Osteoblast (primary cell): ENCODE measurements around the gene PDCD7. TPM values are rescaled to one million over a fixed set of nuclear protein-coding genes. Genes with fewer than 3 reads are reported as not detected.
"Not testable (repeated sequence)": the region's sequence is repeated elsewhere in the genome, so short reads cannot be mapped to it uniquely, and the experiment has no call there.

ENCODE experiments used
- DNase-seq: peaks from one replicate; pipeline ENCODE4 v3.0.0; 2011; ENCODE audit warnings: low spot score, mixed read lengths; ENCODE audit not compliant: insufficient read length; ENCODE audit errors: missing footprints
- H2AFZ ChIP-seq: 2 replicates; pipeline ENCODE4 v1.6.0; 2011; ENCODE audit warnings: mild to moderate bottlenecking, low read length
- H3K27ac ChIP-seq: 2 replicates; pipeline ENCODE4 v1.5.1; 2011; ENCODE audit warnings: mild to moderate bottlenecking, low read depth, low read length, moderate library complexity
- H3K27me3 ChIP-seq: 2 replicates; pipeline ENCODE4 v1.6.0; 2012; ENCODE audit warnings: mild to moderate bottlenecking, control low read depth, inconsistent platforms, low read length, moderate library complexity; ENCODE audit not compliant: insufficient read depth
- H3K36me3 ChIP-seq: 2 replicates; pipeline ENCODE4 v1.5.1; 2011; ENCODE audit warnings: mild to moderate bottlenecking, low read length, control low read depth, moderate library complexity; ENCODE audit not compliant: insufficient read depth
- H3K4me1 ChIP-seq: 2 replicates; pipeline ENCODE4 v1.5.1; 2011; ENCODE audit warnings: mild to moderate bottlenecking, low read length, control low read depth, moderate library complexity; ENCODE audit not compliant: insufficient read depth
- H3K4me2 ChIP-seq: 2 replicates; pipeline ENCODE4 v1.6.0; 2011; ENCODE audit warnings: mild to moderate bottlenecking, low read length; ENCODE audit not compliant: insufficient read depth
- H3K4me3 ChIP-seq: fragments of 200-600 bp; sonication (generic); 3 replicates; pipeline ENCODE4 v1.5.1; 2012; ENCODE audit warnings: mild to moderate bottlenecking, low read length, inconsistent platforms; ENCODE audit not compliant: insufficient read depth
- H3K79me2 ChIP-seq: 2 replicates; pipeline ENCODE4 v1.6.0; 2012; ENCODE audit warnings: mild to moderate bottlenecking, low read length, control low read depth, inconsistent platforms; ENCODE audit not compliant: insufficient read depth
- H3K9me3 ChIP-seq: 2 replicates; pipeline ENCODE4 v1.5.1; 2011; ENCODE audit warnings: low read depth, low read length, control low read depth
- H4K20me1 ChIP-seq: 2 replicates; pipeline ENCODE4 v1.6.0; 2012; ENCODE audit warnings: mild to moderate bottlenecking, low read length, control low read depth; ENCODE audit not compliant: insufficient read depth
- CTCF ChIP-seq: IDR thresholded peaks from 2 replicates; pipeline ENCODE4 v1.5.1; 2011; ENCODE audit warnings: mild to moderate bottlenecking, low read depth, low read length, moderate library complexity; ENCODE audit errors: extremely low read depth
- total RNA-seq: library from RNA; depleted of rRNA; stranded (reverse); fragments of >200 nt; gene quantifications from 2 replicates; pipeline ENCODE4 v1.2.3, GENCODE V29; 2012

Gene PDCD7
- total RNA-seq: 19.5 and 20.3 TPM in 2 replicates

GRCh38 chr15:65133548-65134200, at the start of gene PDCD7:
Gene PDCD7 (minus strand): TSS chr15:65133808. CDS start chr15:65133781, 27 bp downstream.
- Histone ChIP-seq H4K20me1 (peaks cover 17% of the 10 kb centered on the region), H3K4me3 (peak within 1 kb of the TSS; percentile 89), H2AFZ (peak within 1 kb of the TSS; percentile 100), H3K79me2 (peaks cover 41% of the 10 kb centered on the region), H3K27ac (peak within 1 kb of the TSS; percentile 59), H3K4me2 (peak within 1 kb of the TSS; percentile 96), H3K9me3 (no peaks in the 10 kb centered on the region), H3K27me3 (no peaks in the 10 kb centered on the region), H3K4me1 (peaks cover 10% of the 10 kb centered on the region), H3K36me3 (peaks cover 20% of the 10 kb centered on the region)
- no peak for TF ChIP-seq CTCF
- DNase-seq: peak; percentile 99

GRCh38 chr15:65182538-65182937, 48.9 kb upstream of the PDCD7 start:
- Histone ChIP-seq H3K27me3 (no peaks in the 10 kb centered on the region), H3K4me1 (peaks cover 3% of the 10 kb centered on the region), H3K4me3 (no peak overlapping the region), H3K36me3 (peaks cover 25% of the 10 kb centered on the region), H3K27ac (no peak overlapping the region), H3K79me2 (peaks cover 69% of the 10 kb centered on the region), H3K4me2 (peak overlapping the region; percentile 6), H3K9me3 (no peaks in the 10 kb centered on the region), H2AFZ (no peak overlapping the region), H4K20me1 (peaks cover 34% of the 10 kb centered on the region)
- DNase-seq: no peak
- TF ChIP-seq CTCF: no peak

GRCh38 chr15:65181582-65182353, 48.2 kb upstream of the PDCD7 start:
- H4K20me1 ChIP-seq: peaks cover 34% of the 10 kb centered on the region
- not testable (repeated sequence) for DNase-seq, H3K9me3 ChIP-seq, H3K27me3 ChIP-seq, H3K4me1 ChIP-seq, H3K27ac ChIP-seq, H3K4me3 ChIP-seq, H3K4me2 ChIP-seq, H2AFZ ChIP-seq
- peaks cover 32% of the 10 kb centered on the region for H3K36me3 ChIP-seq
- H3K79me2 ChIP-seq: peaks cover 74% of the 10 kb centered on the region

GRCh38 chr15:65180167-65180566, 46.6 kb upstream of the PDCD7 start:
- H3K4me1 ChIP-seq: peaks cover 3% of the 10 kb centered on the region
- no peak for DNase-seq
- no peaks in the 10 kb centered on the region for H3K9me3 ChIP-seq
- H2AFZ ChIP-seq: no peak overlapping the region
- TF ChIP-seq CTCF: no peak
- no peak overlapping the region for H3K4me2 ChIP-seq
- H3K27me3 ChIP-seq: no peaks in the 10 kb centered on the region
- H3K36me3 ChIP-seq: peaks cover 42% of the 10 kb centered on the region
- peaks cover 34% of the 10 kb centered on the region for H4K20me1 ChIP-seq
- H3K27ac ChIP-seq: no peak overlapping the region
- H3K79me2 ChIP-seq: peaks cover 80% of the 10 kb centered on the region
- H3K4me3 ChIP-seq: no peak overlapping the region
